ENCODE results near the gene PCIF1. TPM values are rescaled to one million over a fixed set of nuclear protein-coding genes. Genes with fewer than 3 reads are reported as not detected.

The PCIF1 gene
- total RNA-seq, 4 donors from 2014 or later, result 32.1 to 51.2 (median 37.0) TPM

DNA sequence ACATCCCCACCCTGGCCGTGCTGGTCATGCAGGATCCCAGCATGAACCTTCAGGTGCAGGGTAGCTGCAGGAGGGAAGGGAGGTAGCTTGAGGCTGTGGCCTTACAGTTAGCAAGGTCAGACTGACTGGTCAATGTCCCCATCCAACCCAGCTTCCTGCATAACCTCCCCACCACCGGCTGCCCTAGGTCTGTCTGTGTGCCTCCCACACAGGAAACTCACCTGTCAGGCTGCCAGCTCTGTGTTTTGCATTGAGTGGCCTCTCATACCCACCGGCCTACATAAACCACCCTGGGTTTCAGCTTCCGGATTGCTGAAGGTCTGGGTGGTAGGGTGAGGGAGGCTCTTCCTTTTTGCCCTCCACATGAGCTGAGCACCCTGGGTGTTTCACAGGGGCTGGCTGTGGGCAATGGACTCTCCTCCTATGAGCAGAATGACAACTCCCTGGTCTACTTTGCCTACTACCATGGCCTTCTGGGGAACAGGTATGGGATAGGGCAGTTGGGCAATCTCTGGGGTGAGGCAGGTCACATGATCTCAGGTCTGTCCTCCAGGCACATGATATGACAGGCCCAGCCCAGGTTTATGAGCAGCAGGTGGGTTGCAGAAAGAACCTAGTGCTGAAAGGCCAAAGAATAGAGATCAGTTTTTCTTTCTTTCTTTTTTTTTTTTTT lies 41.5 kb upstream of the PCIF1 start:
- no peak for ATAC-seq
- Histone ChIP-seq H3K4me1 (peaks cover 22 to 26% of the 10 kb centered on the region in 2 donors), H3K9me3 (no peaks in the 10 kb centered on the region), H3K27me3 (no peaks in the 10 kb centered on the region), H3K27ac (no peak overlapping the region), H3K36me3 (peaks cover 0 to 57% of the 10 kb centered on the region in 2 donors), H3K4me3 (no peak overlapping the region)
- TF ChIP-seq, protein P1, sequence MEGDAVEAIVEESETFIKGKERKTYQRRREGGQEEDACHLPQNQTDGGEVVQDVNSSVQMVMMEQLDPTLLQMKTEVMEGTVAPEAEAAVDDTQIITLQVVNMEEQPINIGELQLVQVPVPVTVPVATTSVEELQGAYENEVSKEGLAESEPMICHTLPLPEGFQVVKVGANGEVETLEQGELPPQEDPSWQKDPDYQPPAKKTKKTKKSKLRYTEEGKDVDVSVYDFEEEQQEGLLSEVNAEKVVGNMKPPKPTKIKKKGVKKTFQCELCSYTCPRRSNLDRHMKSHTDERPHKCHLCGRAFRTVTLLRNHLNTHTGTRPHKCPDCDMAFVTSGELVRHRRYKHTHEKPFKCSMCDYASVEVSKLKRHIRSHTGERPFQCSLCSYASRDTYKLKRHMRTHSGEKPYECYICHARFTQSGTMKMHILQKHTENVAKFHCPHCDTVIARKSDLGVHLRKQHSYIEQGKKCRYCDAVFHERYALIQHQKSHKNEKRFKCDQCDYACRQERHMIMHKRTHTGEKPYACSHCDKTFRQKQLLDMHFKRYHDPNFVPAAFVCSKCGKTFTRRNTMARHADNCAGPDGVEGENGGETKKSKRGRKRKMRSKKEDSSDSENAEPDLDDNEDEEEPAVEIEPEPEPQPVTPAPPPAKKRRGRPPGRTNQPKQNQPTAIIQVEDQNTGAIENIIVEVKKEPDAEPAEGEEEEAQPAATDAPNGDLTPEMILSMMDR (IDR thresholded peaks at IDR 0.05 in 4 of 5, conservative IDR thresholded peaks at IDR 0.05 in 1 of 5), result no peak
- no peak for TF ChIP-seq POLR2A (IDR thresholded peaks at IDR 0.05)
- no peak for DNase-seq
- in situ Hi-C loops (cut with MboI; ENCODE audit: low sequenced_read_pairs in 4 of 4) (no loop called here), intact Hi-C loops (cut with DNase I; ENCODE audit: low total_unique reads) (no loop called here)

DNA sequence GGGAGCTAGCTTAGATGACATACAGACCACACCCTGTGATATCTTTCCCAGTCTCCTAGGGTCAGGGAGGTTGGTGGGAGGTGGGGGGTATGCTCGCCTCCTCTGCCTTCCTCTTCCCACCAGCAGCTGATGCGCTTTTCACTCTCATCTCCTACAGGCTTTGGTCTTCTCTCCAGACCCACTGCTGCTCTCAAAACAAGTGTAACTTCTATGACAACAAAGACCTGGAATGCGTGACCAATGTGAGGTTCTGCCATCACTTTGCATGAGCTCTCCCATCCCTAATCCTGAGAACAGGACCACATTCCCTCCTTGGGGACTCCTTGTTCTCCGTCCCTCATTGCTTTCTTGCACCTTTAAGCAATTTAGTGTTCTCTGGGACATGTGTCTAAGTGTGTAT lies 40.7 kb upstream of the PCIF1 start:
- intact Hi-C loops (cut with DNase I; ENCODE audit: low total_unique reads), result no loop called here
- in situ Hi-C loops (cut with MboI; ENCODE audit: low sequenced_read_pairs in 4 of 4), result no loop called here
- H3K4me1 ChIP-seq, result peaks cover 21% of the 10 kb centered on the region in 2 donors
- H3K36me3 ChIP-seq, result peaks cover 0 to 66% of the 10 kb centered on the region in 2 donors
- no peaks in the 10 kb centered on the region for H3K27me3 ChIP-seq
- H3K9me3 ChIP-seq, result no peaks in the 10 kb centered on the region
- no peak overlapping the region for H3K27ac ChIP-seq
- no peak overlapping the region for H3K4me3 ChIP-seq
- DNase-seq (no peak), ATAC-seq (no peak)
- TF ChIP-seq, protein P1 (IDR thresholded peaks at IDR 0.05 in 4 of 5, conservative IDR thresholded peaks at IDR 0.05 in 1 of 5), result no peak
- no peak for TF ChIP-seq POLR2A (IDR thresholded peaks at IDR 0.05)

DNA sequence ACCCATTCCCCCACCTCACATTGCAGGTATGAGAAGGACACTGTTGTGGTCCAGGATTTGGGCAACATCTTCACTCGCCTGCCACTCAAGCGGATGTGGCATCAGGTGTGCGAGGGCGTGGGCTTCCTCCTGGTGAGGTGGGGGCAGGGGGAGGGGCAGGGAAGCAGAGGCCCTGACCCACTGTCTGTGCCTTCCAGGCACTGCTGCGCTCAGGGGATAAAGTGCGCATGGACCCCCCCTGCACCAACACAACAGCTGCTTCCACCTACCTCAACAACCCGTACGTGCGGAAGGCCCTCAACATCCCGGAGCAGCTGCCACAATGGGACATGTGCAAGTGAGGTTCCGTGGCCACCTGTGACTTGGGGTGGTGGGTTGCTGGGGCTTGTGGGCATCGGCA lies 39.7 kb upstream of the PCIF1 start:
- Histone ChIP-seq H3K4me1 (peaks cover 12% of the 10 kb centered on the region in 2 donors), H3K36me3 (peaks cover 0 to 76% of the 10 kb centered on the region in 2 donors), H3K27me3 (no peaks in the 10 kb centered on the region), H3K27ac (no peak overlapping the region), H3K4me3 (no peak overlapping the region), H3K9me3 (no peaks in the 10 kb centered on the region)
- TF ChIP-seq, protein P1 (IDR thresholded peaks at IDR 0.05 in 4 of 5, conservative IDR thresholded peaks at IDR 0.05 in 1 of 5), result no peak
- no peak for TF ChIP-seq POLR2A (IDR thresholded peaks at IDR 0.05)
- in situ Hi-C loops (cut with MboI; ENCODE audit: low sequenced_read_pairs in 4 of 4), result no loop called here
- intact Hi-C loops (cut with DNase I; ENCODE audit: low total_unique reads), result no loop called here
- no peak for ATAC-seq
- no peak for DNase-seq

DNA sequence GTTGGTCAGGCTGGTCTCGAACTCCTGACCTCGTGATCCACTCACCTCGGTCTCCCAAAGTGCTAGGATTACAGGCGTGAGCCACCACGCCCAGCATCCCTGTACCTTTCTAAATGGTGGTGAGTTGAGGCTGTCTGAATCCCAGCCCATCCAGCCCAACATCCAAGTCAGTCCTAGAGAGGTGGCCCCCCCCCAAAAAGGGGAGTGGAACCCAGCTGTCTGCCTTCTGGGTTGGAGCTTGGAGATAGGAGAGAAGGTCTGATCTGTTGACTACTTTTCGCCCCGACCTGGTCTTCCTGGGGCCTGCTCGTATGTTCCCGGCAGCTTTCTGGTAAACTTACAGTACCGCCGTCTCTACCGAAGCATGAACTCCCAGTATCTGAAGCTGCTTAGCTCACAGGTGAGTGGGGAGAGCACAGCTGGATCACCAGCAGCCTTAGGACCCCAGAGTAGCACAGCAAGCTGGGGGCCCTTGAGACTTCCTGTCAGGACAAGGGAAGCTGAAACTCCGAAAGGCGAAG lies 37.8 kb upstream of the PCIF1 start:
- no peak for TF ChIP-seq POLR2A (IDR thresholded peaks at IDR 0.05)
- TF ChIP-seq, protein P1 (IDR thresholded peaks at IDR 0.05 in 4 of 5, conservative IDR thresholded peaks at IDR 0.05 in 1 of 5), result no peak
- DNase-seq, result no peak
- Histone ChIP-seq H3K27ac (no peak overlapping the region), H3K36me3 (peaks cover 0 to 76% of the 10 kb centered on the region in 2 donors), H3K9me3 (no peaks in the 10 kb centered on the region), H3K27me3 (no peaks in the 10 kb centered on the region), H3K4me1 (peaks cover 7 to 10% of the 10 kb centered on the region in 2 donors), H3K4me3 (no peak overlapping the region)
- intact Hi-C loops (cut with DNase I; ENCODE audit: low total_unique reads) (no loop called here), in situ Hi-C loops (cut with MboI; ENCODE audit: low sequenced_read_pairs in 4 of 4) (no loop called here)
- no peak for ATAC-seq

All from gastrocnemius medialis (tissue), 4 donors.